ENCODE data around the gene CEP97.
A peak's percentile ranks its signal among the peaks of the same experiment; 100 is the strongest.

- TF ChIP-seq CTCF (IDR thresholded peaks at IDR 0.05), result peak; percentile 49 to 68 (median 58)
- TF ChIP-seq POLR2A (IDR thresholded peaks at IDR 0.05), result peak; percentile 83 to 92
Measured at GRCh38 chr3:101676765-101677435, 47.5 kb upstream of the CEP97 start, which contains the start of gene ZBTB11.

Data from uterus (tissue), 2 donors.